HG03196 (cell line): ENCODE results near the gene ZNF891.

Experiments
- ATAC-seq: cut with Tn5 transposase; IDR thresholded peaks from one replicate; pipeline ENCODE4 v1.9.1; 2021; ENCODE audit not compliant: unreplicated experiment

ZNF891 gene

DNA sequence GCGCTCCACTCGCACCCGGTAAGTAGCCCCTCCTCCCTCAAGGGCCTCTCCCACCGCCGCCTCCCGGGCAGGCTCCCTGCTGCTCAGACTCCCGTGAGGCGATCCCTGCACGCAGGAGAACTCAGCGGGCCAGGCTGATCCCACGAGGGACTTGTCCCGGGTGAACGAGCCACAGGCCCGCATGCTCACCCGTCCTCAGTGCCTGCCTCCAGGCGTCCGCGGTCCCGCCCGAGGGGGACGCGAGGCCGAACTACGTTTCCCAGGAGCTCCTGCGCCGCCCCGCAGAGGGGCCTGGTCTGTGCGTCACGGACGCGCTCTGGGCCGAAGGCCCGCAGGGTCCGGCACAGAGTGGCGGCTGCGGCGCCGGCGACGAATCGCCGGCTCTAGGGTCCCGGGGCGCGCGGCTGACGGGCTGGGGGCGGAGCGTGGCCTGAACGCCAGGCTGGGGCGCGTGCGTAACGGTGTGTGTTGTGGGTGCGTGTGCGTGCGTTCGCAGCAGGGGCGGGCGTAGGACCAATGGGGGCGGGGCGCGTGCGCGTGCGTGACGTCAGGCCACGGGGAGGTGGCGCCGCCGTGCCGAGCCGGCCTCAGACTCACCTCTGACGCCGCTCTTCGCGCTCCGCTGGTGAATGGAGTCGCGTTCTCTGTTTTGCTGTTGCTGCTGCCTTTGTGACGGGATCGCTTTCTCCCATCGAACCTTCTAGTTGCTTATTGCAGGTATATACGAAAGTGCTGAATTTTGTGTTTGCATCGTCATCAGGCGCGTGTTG is at the start of gene ZNF891, which contains the start of gene ZNF10:
TSS of gene ZNF891 (minus strand) at position 237 of the 770 bp plus-strand sequence. CDS start 8,356 bp downstream, outside the sequence.
TSS of gene ZNF10 (plus strand) at position 590 of the 770 bp plus-strand sequence. CDS start 13,866 bp downstream, outside the sequence.
- peak; percentile 95 for ATAC-seq

DNA sequence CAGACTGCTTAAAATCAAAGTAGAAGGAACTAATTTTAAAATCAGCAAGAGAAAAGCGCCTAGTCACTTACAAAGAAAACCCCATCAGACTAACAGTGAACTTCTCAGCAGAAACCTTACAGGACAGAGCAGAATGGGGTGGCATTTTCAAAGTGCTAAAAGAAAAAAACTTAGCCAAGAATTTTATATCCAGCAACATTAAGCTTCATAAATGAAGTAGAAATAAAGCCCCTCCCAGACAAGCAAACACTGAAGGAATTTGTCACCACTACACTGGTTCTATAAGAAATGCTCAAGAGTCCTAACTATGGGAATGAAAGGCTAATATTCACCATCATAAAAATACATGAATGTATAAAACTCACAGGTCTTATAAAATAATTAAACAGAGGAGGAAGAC is 44.8 kb upstream of the ZNF891 start:
- no peak for ATAC-seq

DNA sequence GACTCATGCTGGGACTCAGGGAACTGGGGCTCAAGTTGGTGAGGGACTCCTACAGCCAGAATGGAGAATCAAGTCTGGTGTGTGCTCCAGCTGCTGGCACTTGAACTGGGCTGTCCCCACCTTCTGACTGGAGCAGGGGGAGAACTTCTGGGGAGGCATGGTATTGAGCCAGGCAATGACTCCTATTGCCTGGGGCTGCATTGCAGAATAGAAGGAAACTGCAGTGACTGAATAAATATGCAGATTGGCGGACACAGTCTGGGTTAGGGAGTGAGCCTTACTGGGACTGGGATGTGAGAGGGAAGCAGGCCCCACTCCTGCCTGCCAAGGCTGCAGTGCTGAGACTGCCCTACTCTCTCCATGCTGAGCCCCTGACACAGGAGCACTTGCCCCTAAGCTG is 42.4 kb upstream of the ZNF891 start:
- ATAC-seq, result no peak

DNA sequence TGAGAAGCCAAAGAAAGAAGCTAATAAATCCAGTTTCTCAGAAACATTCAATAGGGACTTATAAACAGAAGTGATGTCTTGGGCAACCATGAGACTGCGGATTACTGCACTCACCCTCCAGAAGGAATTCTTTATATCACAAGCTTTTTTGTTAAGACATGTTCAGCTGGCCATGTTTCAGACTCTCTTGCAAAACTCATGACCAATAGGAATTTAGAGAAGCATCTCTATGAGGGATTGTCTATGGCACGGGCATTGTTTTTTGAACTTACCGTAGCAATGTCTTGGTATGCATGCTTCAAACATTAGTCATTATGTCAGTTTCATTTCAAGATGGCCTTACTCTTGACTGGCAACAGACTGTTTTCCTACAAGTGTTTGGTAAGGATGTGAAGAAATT is 35.7 kb upstream of the ZNF891 start:
- no peak for ATAC-seq

DNA sequence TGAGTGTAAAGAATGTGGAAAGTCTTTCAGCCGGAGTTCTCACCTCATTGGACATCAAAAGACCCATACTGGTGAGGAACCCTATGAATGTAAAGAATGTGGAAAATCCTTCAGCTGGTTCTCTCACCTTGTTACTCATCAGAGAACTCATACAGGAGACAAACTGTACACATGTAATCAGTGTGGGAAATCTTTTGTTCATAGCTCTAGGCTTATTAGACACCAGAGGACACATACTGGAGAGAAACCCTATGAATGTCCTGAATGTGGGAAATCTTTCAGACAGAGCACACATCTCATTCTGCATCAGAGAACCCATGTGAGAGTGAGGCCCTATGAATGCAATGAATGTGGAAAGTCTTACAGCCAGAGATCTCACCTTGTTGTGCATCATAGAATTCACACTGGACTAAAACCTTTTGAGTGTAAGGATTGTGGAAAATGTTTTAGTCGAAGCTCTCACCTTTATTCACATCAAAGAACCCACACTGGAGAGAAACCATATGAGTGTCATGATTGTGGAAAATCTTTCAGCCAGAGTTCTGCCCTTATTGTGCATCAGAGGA is 26.1 kb upstream of the ZNF891 start:
- ATAC-seq, result no peak

DNA sequence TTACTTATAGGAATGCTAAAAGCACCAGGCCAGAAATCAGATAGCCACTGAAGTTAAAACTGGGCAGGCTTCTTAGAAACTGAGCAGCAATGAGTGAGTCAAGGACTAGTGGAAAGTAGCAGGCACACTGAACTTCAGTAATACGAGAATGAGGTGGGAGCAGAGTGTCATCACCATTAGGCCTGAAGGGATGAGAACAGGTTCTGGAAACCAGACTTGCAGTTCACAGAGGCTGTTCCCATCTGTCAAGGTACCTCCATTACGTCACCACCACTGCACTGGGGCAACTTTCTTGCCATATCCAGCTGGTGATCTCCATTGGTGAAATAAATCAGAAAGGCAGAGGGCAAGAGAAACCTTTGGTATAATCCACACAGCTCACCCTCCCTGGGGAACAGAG is 15.9 kb upstream of the ZNF891 start:
- no peak for ATAC-seq

DNA sequence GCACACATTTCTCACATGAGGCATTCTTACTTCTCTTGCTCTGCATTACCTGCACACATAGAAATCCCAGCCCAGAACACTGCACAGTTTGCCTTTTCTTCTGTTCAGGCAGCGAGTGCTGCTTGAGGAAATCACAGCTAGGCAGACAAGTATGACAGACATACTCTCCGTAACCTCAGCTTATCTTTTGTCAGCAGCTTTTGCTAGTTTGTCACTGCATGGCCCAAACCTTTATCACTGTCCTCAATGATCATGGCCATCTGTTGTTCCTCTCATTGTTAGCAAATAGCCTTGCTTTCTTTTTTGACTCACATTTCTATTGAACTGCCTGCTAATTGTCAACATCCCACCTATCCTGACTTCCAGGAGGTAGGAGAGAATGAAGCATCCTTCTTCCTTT is 5.7 kb upstream of the ZNF891 start:
- no peak for ATAC-seq

DNA sequence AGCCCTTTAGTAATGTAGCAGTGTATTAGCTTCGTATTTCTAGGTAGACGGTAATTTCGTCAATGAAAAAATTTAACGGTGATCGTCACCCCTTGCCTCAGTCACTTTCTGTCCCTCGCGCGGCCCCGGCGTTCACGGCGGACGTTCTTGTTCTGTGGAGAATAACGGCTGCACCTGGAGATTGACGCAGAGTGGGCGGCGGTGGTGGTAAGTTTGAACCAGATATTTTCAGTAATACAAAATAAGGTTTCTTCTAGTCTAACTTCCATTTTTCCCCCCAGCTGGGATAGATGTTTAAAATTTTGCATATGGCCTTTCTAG is 694 bp upstream of the ZNF891 start:
- peak; percentile 1 for ATAC-seq

DNA sequence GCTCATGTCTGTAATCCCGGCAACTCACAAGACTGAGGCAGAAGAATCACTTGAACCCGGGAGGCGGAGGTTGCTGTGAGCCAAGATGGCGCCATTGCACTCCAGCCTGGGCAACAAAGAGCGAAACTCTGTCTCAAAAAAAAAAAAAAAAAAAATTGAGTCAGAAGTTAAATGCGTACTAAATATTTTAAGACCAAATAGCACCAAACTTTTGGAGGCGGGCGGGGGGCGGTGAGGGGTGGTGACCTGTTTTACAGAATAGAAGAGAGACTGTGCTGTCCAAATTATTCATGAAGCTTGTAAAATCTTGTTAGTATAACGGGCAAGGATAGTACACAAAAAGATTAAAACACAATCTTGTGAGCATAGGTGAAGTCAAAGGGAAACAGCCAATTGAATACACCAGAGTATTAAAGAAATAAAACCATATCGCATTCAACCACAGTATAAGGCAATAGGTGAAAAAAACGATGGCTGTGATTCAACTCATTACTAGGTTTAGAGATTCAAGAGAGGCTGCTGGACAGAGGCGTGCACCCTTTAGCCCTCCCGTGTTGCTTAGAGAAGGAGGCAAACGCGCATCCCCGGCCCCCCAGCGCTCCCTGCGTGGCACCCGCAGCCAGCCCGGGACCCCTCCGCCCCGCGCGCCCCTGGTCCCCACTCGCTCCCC is 571 bp downstream of the ZNF891 start:
- ATAC-seq, result no peak

DNA sequence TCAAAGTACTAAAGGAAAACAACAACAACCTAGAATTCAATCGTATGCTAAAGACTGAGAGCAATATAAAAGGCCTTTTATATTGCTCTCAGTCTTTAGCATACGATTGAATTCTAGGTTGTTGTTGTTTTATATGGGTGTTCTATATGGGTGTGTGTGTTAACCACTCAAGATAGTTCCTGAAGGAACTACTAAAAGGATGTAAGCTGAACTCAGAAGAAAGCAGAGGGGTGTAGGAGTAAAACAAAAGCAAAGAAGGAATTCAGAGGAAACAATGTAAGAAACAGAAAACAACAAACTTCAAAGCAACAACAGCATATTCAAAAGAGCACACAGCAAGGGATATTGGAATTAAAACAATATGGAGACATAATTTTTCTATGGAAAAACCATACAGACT is 5.4 kb downstream of the ZNF891 start:
- ATAC-seq, result no peak

DNA sequence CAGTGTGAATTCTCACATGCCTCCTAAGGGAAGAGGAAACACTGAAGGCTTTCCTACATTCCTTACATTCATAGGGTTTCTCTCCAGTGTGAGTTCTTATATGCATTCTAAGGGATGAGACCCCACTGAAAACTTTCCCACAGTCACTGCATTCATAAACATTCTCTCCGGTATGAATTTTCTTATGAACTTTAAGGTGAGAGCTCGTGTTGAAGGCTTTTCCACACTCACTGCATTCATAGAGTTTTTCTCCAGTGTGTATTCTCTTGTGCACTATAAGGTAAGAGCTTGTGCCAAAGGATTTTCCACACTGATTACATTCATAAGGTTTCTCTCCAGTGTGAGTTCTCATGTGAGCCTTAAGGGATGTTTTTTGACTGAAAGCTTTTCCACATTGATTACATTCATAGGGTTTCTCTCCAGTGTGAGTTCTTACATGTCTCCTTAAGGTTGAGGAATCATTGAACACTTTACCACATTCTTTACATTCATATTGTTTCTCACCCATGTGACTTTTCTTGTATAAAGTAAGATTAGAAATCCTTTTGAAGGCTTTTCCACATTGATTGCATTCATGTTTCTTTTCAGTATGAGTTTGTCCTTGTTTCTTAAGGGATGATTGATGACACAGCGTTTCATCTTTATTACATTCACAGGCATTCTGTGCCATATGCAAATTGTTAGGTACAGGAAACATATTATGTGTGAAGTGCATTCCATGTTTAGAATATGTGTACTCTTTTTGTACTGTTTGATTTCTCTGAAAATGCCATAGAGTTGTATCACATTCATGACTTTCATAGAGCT is 9.5 kb downstream of the ZNF891 start:
- ATAC-seq, result no peak

DNA sequence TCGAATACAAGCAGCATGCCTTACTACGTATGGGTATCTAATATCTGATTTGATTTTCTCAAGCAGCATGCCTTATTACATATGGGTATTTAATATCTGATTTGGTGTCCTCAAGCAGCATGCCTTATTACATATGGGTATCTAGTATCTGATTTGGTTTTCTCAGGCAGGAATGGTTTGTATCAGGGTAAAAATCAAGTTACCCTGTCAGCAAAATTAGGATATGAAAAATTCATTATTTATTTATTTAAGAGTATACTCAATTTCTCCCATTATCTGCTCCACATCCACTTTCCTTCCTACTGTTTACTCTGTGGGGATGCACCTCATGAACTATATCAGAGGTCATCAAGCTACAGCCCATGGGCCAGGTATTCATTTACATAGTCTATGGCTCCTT is 21.9 kb downstream of the ZNF891 start:
- ATAC-seq, result no peak

DNA sequence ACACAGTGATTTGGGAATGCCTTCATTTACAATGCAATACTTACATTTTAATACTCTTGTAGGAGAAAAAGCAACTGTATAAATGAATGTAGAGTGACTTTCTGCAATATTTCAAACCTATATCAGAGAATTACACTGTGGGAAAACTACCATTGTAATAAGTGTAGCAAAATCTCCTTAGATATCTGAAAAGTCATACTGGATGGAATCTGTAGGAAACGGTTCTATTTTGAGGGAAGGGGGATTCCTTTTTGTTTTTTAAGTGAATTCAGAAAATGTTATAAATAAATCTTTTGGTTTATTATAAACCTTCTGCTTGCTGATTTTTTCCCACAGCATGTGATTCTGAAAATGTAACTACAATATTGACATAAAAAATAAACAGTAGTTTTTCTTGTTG is 23.0 kb downstream of the ZNF891 start:
- ATAC-seq, result no peak

DNA sequence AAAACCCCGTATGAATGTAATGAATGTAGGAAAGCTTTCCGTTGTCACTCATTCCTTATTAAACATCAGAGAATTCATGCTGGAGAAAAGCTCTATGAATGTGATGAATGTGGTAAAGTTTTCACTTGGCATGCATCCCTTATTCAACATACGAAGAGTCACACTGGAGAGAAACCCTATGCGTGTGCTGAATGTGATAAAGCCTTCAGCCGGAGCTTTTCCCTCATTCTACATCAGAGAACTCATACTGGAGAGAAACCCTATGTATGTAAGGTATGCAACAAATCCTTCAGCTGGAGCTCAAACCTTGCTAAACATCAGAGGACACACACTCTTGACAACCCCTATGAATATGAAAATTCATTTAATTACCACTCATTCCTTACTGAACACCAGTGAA is 23.8 kb downstream of the ZNF891 start:
- ATAC-seq, result no peak

DNA sequence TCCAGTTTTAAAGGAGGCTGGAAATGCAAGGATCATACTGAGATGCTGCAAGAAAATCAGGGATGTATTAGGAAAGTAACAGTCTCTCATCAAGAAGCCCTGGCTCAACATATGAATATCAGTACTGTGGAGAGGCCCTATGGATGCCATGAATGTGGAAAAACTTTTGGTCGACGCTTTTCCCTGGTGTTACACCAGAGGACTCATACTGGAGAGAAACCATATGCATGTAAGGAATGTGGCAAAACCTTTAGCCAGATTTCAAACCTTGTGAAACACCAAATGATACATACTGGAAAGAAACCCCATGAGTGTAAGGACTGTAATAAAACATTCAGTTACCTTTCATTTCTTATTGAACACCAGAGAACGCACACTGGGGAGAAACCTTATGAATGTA is 24.5 kb downstream of the ZNF891 start:
- ATAC-seq, result no peak

DNA sequence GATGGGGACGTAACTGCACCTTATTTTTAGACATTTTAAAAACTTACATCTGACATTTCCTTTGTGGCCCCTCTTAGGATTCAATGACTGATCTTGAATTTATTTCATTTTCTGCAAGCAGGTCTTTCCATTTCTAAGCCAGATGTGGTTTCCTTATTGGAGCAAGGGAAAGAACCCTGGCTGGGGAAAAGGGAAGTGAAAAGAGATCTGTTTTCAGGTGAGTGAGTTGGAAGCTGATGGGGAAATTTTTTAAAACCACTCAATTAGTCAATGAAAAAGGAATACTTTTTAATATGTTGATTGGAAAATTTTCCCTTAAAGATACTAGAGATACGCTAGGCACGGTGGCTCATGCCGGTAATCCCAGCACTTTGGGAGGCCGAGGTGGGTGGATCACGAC is 46.7 kb downstream of the ZNF891 start:
- no peak for ATAC-seq

DNA sequence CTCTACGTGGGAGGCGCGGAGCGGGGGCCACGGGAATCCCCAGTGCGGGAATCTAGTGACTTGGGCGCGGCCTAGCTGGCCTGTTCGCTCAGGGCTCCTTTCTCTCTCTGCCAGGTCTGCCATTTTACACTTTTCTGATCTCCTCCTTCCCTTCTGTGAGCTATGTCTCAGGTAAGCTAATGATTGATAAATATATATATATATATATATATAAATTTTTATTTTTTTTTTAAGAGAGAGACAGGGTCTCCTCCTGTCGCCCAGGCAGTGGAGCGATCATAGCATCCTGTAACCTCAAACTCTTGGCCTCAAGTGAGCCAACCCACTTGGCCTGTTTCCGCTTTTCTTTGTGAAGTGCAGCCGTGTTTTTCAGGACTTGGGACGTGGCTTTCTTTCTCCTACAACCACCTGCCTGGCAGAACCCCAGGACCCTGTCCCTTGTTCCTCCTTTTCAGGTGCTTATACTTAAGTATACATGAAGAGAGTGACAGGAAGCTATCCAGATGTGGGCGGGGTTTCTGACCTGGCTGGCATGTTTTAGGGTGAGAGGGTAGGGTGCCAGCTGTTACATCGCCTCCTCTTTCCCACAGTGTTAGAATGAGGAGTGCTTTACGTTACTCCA is 48.8 kb downstream of the ZNF891 start:
- no peak for ATAC-seq

DNA sequence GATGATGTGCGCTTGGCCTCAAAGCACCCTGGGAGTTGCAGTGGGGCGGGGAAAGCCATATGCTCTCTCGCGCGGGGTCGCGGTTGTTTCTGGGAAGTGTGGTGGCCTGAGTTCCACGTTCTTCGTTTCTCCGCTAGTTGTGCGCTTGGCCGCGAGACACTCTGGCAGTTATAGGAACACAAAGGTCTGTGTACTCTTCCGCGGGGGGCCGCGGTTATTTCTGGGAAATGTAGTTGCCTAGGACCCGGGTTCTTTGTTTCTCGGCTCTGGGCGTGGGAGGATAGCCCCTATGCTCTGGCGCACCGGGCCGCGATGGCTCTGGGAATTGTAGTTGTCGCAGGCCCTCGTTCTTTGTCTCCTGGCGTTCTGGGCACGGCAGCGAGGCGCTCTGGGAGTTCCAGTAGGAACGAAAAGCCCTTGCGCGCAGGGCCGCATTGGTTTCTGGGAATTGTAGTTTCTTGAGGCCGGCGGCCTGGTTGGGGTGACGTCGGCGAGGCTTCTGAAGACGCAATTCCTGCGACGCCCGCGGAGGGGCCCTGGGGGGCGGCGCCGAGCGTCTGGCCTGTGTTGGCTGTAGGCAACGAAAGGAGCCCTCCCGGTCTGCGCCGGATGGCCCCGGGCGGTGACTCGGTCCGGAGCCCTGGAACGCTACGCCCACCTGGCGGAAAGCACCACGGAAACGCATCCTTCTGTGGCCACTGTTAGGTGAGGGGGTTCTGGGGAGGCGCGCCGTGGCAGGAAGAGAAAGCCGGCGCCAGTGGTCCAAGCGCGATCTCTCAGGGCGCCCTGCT is 49.5 kb downstream of the ZNF891 start, which contains the start of gene ZNF140:
TSS of gene ZNF140 (plus strand) at position 556 of the 791 bp plus-strand sequence. CDS start 398 bp downstream, outside the sequence.
- ATAC-seq, result peak; percentile 80

DNA sequence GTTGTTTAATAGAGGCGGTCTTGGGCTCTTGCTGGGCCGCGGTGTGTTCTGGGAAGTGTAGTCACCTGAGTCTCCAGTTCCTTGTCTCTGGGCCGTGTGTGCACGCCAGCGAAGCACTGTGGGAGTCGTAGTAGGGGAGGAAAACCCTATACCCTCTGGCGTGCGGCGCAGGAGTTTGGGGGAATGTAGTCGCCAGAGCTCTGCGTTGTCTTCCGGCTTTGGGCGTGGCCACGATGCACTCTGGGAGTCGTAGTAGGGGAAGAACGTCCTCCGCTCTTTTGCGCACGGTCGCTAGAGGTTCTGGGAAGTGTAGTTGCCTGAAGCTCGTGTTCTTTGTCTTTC is 50.1 kb downstream of the ZNF891 start:
- ATAC-seq, result peak; percentile 84

DNA sequence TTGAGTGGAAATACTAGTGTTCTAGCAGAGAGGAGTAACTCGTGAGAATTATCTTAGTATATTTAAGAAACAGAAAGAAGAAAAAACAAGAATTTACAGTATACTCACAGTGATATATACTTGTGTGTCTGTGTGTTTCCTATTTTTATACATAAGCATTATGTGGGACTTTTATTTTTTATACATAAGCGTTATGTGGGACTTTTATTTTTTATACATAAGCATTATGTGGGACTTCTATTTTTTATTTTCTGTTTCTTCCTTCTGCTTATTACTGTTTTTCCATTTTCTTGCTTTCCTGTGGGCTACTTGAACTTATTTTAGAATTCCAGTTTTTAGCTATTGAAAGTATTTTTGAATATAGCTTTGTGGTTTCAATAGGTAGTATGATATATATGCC is 56.2 kb downstream of the ZNF891 start:
- ATAC-seq, result no peak
